Measurements from ENCODE around the gene SLC7A10. TPM values are rescaled to one million over a fixed set of nuclear protein-coding genes. Genes with fewer than 3 reads are reported as not detected.

SLC7A10 gene
- total RNA-seq, 4 donors from 2014 or later: not detected

DNA sequence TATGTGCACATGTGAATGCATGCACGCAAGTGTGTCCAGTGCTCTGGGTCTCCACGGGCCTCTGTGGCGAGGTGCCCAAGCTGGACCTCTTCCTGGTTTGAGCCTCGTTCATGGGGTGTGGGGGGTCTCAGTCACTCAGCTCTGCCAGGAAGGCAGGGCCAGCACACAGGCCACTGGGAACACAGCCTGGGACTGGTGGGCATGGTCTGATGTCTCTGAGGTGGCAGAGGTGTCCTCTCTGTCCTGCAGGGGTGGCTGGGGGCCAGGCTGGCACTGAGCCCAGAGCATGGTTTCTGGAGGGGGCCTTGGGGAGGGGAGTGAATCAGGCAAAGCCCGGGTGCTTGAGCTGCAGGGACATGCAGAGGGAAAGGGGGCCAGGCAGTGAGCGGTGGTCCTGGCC is 22.1 kb downstream of the SLC7A10 start:
- DNase-seq (ENCODE audit: extremely low spot score): no peak
- Histone ChIP-seq H3K4me1 (no peaks in the 10 kb centered on the region), H3K27me3 (no peaks in the 10 kb centered on the region), H3K9me3 (no peaks in the 10 kb centered on the region), H3K4me3 (no peak overlapping the region), H3K36me3 (peaks cover 3 to 72% (median 54%) of the 10 kb centered on the region in 4 donors), H3K27ac (replicated peaks in 1 of 4) (no peak overlapping the region)
- TF ChIP-seq POLR2A (IDR thresholded peaks at IDR 0.05; ENCODE audit: low read depth): no peak
- TF ChIP-seq, protein P1, sequence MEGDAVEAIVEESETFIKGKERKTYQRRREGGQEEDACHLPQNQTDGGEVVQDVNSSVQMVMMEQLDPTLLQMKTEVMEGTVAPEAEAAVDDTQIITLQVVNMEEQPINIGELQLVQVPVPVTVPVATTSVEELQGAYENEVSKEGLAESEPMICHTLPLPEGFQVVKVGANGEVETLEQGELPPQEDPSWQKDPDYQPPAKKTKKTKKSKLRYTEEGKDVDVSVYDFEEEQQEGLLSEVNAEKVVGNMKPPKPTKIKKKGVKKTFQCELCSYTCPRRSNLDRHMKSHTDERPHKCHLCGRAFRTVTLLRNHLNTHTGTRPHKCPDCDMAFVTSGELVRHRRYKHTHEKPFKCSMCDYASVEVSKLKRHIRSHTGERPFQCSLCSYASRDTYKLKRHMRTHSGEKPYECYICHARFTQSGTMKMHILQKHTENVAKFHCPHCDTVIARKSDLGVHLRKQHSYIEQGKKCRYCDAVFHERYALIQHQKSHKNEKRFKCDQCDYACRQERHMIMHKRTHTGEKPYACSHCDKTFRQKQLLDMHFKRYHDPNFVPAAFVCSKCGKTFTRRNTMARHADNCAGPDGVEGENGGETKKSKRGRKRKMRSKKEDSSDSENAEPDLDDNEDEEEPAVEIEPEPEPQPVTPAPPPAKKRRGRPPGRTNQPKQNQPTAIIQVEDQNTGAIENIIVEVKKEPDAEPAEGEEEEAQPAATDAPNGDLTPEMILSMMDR (IDR thresholded peaks at IDR 0.05): no peak
- TF ChIP-seq POLR2AphosphoS5 (IDR thresholded peaks at IDR 0.05): no peak
- no peak for TF ChIP-seq EP300 (IDR thresholded peaks at IDR 0.05)
- 72% methylated on average over 6 of the region's 6 CpGs for WGBS
- intact Hi-C loops (cut with DNase I): no loop called here

DNA sequence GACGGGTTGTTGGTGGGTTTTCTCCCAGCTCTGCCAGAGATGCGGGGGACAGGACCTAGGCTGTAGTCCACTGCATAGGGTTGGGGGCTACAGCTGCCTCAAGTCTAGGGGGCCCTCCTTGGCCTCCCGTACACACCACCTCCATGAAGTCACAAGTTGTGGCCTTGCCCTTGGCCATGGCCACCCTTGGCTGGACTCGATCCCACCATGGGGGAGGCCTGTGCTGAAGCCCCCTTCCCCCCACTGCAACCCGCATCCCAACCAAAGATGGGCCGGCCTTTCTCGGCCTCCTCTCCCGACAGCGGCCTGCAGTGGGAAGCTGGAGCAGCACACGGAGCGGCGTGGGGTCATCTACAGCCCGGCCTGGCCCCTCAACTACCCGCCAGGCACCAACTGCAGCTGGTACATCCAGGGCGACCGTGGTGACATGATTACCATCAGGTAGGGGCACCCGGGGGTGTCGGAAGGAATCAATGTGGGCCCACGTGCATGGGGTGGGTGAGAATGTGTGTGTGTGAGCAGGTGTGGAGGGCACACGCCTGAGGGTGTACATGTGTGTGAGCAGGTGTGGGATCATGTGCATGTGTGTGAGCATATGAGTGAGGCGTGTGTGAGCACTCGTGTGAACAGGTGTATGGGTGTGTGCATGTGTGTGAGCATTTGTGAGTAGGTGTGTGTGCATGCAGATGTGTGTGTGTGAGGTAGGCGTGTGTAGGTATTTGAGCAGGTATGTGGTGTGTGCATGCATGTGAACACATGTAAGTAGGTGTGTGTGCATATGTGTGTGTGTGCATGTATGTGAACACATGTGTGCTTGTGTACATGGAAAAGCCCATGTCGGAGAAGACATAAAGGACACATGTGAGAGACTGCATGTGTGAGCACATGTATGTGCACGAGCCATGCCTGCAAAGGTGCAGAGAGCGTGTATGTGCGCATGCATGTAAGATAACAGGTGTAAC is 22.8 kb downstream of the SLC7A10 start:
- H3K9me3 ChIP-seq: no peaks in the 10 kb centered on the region
- H3K4me1 ChIP-seq: no peaks in the 10 kb centered on the region
- H3K4me3 ChIP-seq: no peak overlapping the region
- H3K27me3 ChIP-seq: no peaks in the 10 kb centered on the region
- peaks cover 3 to 79% (median 59%) of the 10 kb centered on the region in 4 donors for H3K36me3 ChIP-seq
- DNase-seq (ENCODE audit: extremely low spot score): no peak
- 96% methylated on average over 24 of the region's 27 CpGs for WGBS
- TF ChIP-seq, protein P1 (IDR thresholded peaks at IDR 0.05): no peak
- TF ChIP-seq POLR2AphosphoS5 (IDR thresholded peaks at IDR 0.05) (no peak), EP300 (IDR thresholded peaks at IDR 0.05) (no peak), POLR2A (IDR thresholded peaks at IDR 0.05; ENCODE audit: low read depth) (no peak)
- intact Hi-C loops (cut with DNase I): no loop called here
- no peak overlapping the region for H3K27ac ChIP-seq (replicated peaks in 1 of 4)

GRCh38 chr19:33201886-33202545 is 23.6 kb downstream of the SLC7A10 start:
- Histone ChIP-seq H3K27ac (replicated peaks in 1 of 4) (no peak overlapping the region), H3K4me1 (no peaks in the 10 kb centered on the region), H3K4me3 (no peak overlapping the region), H3K27me3 (no peaks in the 10 kb centered on the region), H3K36me3 (peaks cover 3 to 79% (median 57%) of the 10 kb centered on the region in 4 donors), H3K9me3 (no peaks in the 10 kb centered on the region)
- intact Hi-C loops (cut with DNase I): no loop called here
- WGBS: 95% methylated on average over 7 of the region's 15 CpGs
- no peak for DNase-seq (ENCODE audit: extremely low spot score)
- no peak for TF ChIP-seq EP300 (IDR thresholded peaks at IDR 0.05)
- TF ChIP-seq, protein P1 (IDR thresholded peaks at IDR 0.05): no peak
- no peak for TF ChIP-seq POLR2AphosphoS5 (IDR thresholded peaks at IDR 0.05)
- TF ChIP-seq POLR2A (IDR thresholded peaks at IDR 0.05; ENCODE audit: low read depth): no peak

DNA sequence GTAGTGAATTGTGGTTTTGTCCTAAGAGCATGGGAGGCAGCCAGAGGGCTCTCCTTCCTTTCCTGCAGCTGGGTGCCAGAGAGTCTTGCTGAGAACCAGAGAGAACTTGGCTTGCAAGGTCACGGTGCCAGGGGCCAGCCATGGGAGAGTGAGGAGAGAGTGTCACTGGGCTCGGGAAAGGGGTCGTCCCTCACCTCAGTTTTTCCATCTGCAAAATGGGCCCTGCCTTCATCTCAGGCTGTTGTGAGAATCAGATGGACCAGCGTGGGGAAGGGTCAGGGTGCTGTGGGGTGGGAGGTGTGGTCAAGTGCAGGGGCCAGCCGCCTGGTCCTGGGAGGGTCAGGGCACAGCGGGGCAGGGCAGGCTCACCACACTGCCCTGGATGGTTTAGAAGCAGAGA is 24.2 kb downstream of the SLC7A10 start:
- H3K27me3 ChIP-seq: no peaks in the 10 kb centered on the region
- peaks cover 0 to 2% (median 0%) of the 10 kb centered on the region in 4 donors for H3K4me1 ChIP-seq
- H3K27ac ChIP-seq (replicated peaks in 1 of 4): no peak overlapping the region
- DNase-seq (ENCODE audit: extremely low spot score): no peak
- H3K9me3 ChIP-seq: no peaks in the 10 kb centered on the region
- TF ChIP-seq EP300 (IDR thresholded peaks at IDR 0.05) (no peak), POLR2AphosphoS5 (IDR thresholded peaks at IDR 0.05) (no peak), POLR2A (IDR thresholded peaks at IDR 0.05; ENCODE audit: low read depth) (no peak)
- TF ChIP-seq, protein P1 (IDR thresholded peaks at IDR 0.05): no peak
- 97% methylated on average over 6 of the region's 6 CpGs for WGBS
- H3K36me3 ChIP-seq: peaks cover 0 to 74% (median 53%) of the 10 kb centered on the region in 4 donors
- intact Hi-C loops (cut with DNase I): no loop called here
- no peak overlapping the region for H3K4me3 ChIP-seq

Measured in esophagus muscularis mucosa (tissue), 4 donors.